Measurements from ENCODE around the gene DDX21. TPM values are rescaled to one million over a fixed set of nuclear protein-coding genes. Genes with fewer than 3 reads are reported as not detected.
"Not testable (repeated sequence)": the region's sequence is repeated elsewhere in the genome, so short reads cannot be mapped to it uniquely, and the experiment has no call there.

The DDX21 gene
- total RNA-seq, 2 experiments from 2014 or later: 63.8 to 65.1 TPM

DNA sequence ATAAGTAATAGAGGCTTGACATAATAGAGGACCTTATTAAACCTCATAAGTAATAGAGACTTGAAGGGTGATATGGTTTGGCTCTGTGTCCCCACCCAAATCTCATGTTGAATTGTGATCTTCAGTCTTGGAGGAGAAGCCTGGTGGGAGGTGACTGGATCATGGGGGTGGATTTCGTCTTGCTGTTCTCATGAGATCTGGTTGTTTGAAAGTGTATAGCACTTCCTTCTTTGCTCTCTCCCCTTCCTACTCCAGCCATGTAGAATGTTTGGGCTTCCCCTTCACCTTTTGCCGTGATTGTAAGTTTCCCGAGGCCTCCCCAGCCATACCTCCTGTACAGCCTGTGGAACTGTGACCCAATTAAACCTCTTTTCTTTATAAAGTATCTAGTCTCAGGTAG, 41.2 kb downstream of the DDX21 start:
- DNase-seq (no peak), ATAC-seq (ENCODE audit: low read depth) (no peak)
- H3K4me1 Mint-ChIP-seq: peaks cover 27% of the 10 kb centered on the region
- peak overlapping the region; percentile 79 for H3K27ac Mint-ChIP-seq
- H3K9me3 Mint-ChIP-seq: no peaks in the 10 kb centered on the region
- H3K4me3 Mint-ChIP-seq: peak overlapping the region; percentile 23
- POLR2A ChIA-PET: no interaction called here
- peaks cover 13% of the 10 kb centered on the region for H3K36me3 Mint-ChIP-seq
- H3K27me3 Mint-ChIP-seq: no peaks in the 10 kb centered on the region

DNA sequence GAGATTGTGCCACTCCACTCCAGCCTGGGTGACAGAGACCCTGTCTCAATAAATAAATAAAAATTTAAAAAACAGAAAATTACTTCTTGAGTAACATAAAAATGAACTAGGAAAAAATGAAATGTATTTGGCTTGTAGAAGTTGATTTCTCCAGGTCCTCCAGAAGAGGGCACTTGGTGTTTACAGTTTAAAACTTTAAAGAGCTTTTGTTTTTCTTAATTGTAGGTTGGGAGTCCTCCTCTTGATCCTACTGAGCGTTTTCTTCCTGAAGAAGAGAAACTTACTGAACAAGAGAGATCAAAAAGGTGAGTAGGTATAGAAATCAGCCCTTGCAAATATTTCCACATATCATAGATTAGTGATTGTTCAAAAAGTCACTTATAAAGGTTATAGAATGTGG, 48.9 kb downstream of the DDX21 start:
- H3K36me3 Mint-ChIP-seq: peaks cover 3% of the 10 kb centered on the region
- peak; percentile 50 for ATAC-seq (ENCODE audit: low read depth)
- H3K9me3 Mint-ChIP-seq: no peaks in the 10 kb centered on the region
- DNase-seq: no peak
- no peaks in the 10 kb centered on the region for H3K27me3 Mint-ChIP-seq
- no peak overlapping the region for H3K27ac Mint-ChIP-seq
- POLR2A ChIA-PET: interaction anchor here (1.0 to 1.6 kb wide), 5 partner anchors 34 to 120 kb away, joined by 3 to 8 read pairs (median 6); partner anchors contain the start of genes SRGN and VPS26A
- H3K4me1 Mint-ChIP-seq: peaks cover 3% of the 10 kb centered on the region
- no peak overlapping the region for H3K4me3 Mint-ChIP-seq

DNA sequence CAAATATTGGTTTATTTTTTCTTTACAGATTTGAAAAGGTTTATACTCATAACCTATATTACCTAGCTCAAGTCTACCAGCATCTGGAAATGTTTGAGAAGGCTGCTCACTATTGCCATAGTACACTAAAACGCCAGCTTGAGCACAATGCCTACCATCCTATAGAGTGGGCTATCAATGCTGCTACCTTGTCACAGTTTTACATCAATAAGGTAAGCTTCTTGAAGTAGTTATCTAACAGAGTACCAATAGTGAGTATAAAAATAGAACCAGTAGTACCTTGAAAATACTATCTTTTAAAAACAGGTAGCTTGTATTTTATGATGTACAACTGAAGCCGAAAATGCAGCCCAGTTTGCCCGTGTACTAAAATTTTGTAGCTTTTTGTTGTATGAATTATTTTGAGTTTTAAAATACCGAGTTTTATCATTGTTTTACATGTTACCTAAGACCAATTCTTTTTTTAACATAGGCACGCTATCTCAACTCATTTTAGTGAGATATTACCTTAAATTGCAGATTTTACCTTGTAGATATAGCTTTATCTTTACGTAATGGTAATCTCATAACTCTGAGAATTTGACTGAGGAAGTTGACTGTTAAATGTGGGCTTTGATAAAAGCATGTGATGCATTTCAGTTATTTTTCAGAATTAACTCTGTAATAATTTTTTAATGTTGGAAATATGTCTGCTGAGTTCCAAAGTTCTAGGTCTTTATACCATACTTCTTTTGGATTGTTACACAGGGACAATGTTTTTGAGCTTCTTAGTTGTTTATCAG, 49.9 kb downstream of the DDX21 start:
- H3K4me1 Mint-ChIP-seq: peaks cover 1% of the 10 kb centered on the region
- POLR2A ChIA-PET: interaction anchor here (0.6 to 1.5 kb wide), 3 partner anchors 33 to 82 kb away, joined by 3 to 6 read pairs (median 4); partner anchors contain the start of gene SRGN

DNA sequence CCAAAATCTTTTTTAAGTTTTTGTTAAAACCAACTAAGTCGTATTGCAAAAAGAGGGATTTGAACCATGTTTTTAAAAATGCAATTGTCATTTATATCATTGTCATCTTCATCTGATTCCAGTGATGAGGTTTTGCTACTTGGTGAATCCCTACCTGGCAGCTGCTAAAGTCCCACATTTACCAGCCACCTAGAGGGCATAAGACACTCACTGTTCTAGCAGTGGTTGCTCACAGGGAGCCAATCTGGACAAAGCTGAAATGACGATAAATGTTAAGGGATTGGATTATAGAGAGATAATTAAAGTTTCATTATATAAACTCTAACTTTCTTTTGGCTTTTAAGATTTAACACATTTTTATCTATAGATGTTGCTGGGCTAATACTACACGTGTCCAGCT, 51.3 kb downstream of the DDX21 start:
- Mint-ChIP-seq H3K9me3 (no peaks in the 10 kb centered on the region), H3K36me3 (peaks cover 8% of the 10 kb centered on the region)
- POLR2A ChIA-PET: interaction anchor here (0.6 kb wide), 1 partner anchor 80 kb away, joined by 8 read pairs; no protein-coding TSS in a partner anchor

More for the DNA sequence above, 49.9 kb downstream of the DDX21 start:
- Mint-ChIP-seq H3K27me3 (no peaks in the 10 kb centered on the region), H3K36me3 (peaks cover 1% of the 10 kb centered on the region), H3K27ac (no peak overlapping the region), H3K9me3 (no peaks in the 10 kb centered on the region), H3K4me3 (no peak overlapping the region)
- DNase-seq (no peak), ATAC-seq (ENCODE audit: low read depth) (no peak)

DNA sequence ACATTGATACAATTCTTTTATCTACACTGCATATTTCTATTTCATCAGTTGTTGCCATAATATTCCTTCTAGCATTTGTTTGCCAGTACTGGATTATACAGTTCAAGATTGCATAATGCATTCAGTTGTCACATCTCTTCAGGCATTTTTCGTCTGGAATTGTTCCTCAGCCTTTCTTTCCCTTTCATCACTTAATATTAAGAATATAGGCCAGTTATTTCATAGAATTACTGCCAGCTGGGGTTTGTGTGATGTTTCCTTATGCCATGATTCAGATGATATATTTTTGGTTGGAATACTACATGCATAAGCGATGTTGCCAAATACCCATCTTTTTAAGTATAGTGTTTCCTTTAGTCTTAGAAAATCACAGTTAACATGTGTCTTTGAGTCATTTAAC, 53.4 kb downstream of the DDX21 start:
- Mint-ChIP-seq H3K4me1 (peaks cover 6% of the 10 kb centered on the region), H3K27me3 (no peaks in the 10 kb centered on the region), H3K9me3 (no peaks in the 10 kb centered on the region), H3K27ac (no peak overlapping the region), H3K4me3 (no peak overlapping the region), H3K36me3 (peaks cover 22% of the 10 kb centered on the region)
- POLR2A ChIA-PET: no interaction called here
- DNase-seq (no peak), ATAC-seq (ENCODE audit: low read depth) (no peak)

More for the DNA sequence above, 51.3 kb downstream of the DDX21 start:
- Mint-ChIP-seq H3K4me1 (peaks cover 1% of the 10 kb centered on the region), H3K4me3 (no peak overlapping the region), H3K27ac (no peak overlapping the region), H3K27me3 (no peaks in the 10 kb centered on the region)
- DNase-seq: no peak
- ATAC-seq (ENCODE audit: low read depth): no peak

DNA sequence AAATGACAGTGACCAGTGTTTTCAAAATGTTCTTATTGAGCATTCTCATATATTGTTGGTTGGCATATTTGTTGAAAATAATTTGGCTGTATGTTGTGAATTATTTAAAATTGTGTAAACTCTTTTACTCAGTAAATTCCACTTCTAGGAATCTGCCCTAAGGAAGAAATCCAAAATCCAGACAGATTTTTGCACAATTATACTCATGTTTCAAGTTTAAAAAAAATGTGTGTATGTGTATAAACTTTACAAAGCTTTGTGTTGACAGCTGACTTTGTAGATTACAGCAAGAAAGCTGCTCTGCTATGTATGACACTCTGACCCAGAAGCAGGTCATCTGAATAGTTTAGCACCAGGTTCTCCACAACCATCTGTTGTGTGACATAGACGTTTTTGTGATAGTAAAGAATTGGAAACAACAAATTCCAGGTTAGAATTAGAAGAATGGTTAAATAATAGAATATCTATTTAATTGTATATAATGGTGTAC, 54.2 kb downstream of the DDX21 start:
- Mint-ChIP-seq H3K9me3 (no peaks in the 10 kb centered on the region), H3K27me3 (no peaks in the 10 kb centered on the region), H3K4me3 (no peak overlapping the region), H3K4me1 (peaks cover 5% of the 10 kb centered on the region), H3K36me3 (peaks cover 22% of the 10 kb centered on the region), H3K27ac (no peak overlapping the region)
- POLR2A ChIA-PET: no interaction called here
- ATAC-seq (ENCODE audit: low read depth): no peak
- DNase-seq: no peak

DNA sequence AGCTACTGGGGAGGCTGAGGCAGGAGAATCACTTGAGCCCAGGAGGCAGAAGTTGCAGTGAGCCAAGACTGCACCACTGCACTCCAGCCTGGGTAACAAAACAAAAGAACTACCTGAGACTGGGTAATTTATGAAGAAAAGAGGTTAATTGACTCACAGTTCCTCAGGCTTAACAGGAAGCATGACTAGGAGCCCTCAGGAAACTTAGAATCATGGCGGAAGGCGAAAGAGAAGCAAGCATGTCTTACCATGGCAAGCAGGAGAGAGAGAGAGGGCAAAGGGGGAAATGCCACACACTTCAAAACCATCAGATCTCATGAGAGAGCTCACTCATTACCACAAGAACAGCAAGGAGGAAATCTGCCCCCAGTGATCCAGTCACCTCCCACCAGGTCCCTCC, 56.8 kb downstream of the DDX21 start:
- H3K4me3 Mint-ChIP-seq; ATAC-seq (ENCODE audit: low read depth); H3K27ac Mint-ChIP-seq; H3K9me3 Mint-ChIP-seq; POLR2A ChIA-PET; H3K4me1 Mint-ChIP-seq; H3K27me3 Mint-ChIP-seq; DNase-seq: not testable (repeated sequence)
- H3K36me3 Mint-ChIP-seq: peaks cover 32% of the 10 kb centered on the region

DNA sequence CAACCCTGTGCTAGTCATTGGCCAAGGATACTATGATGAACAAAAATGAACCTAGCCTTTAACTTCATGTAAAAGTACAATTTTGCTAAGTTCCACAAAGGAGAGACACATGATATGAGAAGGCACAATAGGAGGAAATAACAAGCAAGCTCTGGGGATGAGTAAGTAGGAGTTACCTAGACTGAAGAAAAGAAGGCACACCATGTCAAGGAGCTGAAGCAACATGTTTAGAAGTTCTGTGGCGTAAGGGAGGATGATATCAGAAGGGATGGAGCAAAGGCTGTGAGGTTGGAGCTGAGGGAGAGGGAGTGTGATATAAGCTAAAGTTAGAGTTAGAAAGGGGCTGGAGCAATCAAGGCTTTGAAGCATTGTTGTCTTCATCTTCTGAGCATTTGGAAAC, 58.2 kb downstream of the DDX21 start:
- Mint-ChIP-seq H3K27ac (no peak overlapping the region), H3K36me3 (peaks cover 39% of the 10 kb centered on the region), H3K4me3 (no peak overlapping the region), H3K9me3 (no peaks in the 10 kb centered on the region), H3K4me1 (peaks cover 5% of the 10 kb centered on the region), H3K27me3 (no peaks in the 10 kb centered on the region)
- POLR2A ChIA-PET: interaction anchor here (0.5 to 1.1 kb wide), 2 partner anchors 40 to 76 kb away, joined by 3 read pairs; no protein-coding TSS in a partner anchor
- ATAC-seq (ENCODE audit: low read depth) (no peak), DNase-seq (no peak)

DNA sequence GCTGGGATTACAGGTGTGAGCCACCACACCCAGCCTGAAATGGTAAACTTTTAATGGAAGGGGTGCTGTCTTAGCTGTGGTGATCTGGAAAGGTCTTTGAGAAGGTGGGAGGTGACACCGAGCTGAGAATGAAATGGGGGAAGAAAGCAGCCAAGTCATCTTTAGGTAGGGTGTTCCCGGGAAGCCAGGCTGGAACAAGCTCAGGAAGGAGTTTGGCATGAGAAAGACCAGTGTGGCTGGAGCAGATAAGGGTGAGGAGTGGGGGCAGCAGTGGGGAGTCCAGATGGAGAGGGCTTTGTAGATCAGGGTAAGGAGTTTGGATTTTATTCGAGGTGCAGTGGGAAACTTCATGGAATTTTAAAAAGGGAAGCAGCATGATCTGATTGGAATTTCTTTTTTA, 62.6 kb downstream of the DDX21 start:
- H3K27me3 Mint-ChIP-seq: no peaks in the 10 kb centered on the region
- POLR2A ChIA-PET: no interaction called here
- no peak for DNase-seq
- H3K27ac Mint-ChIP-seq: no peak overlapping the region
- H3K9me3 Mint-ChIP-seq: no peaks in the 10 kb centered on the region
- peaks cover 22% of the 10 kb centered on the region for H3K36me3 Mint-ChIP-seq
- no peak overlapping the region for H3K4me3 Mint-ChIP-seq
- ATAC-seq (ENCODE audit: low read depth): no peak
- no peaks in the 10 kb centered on the region for H3K4me1 Mint-ChIP-seq

DNA sequence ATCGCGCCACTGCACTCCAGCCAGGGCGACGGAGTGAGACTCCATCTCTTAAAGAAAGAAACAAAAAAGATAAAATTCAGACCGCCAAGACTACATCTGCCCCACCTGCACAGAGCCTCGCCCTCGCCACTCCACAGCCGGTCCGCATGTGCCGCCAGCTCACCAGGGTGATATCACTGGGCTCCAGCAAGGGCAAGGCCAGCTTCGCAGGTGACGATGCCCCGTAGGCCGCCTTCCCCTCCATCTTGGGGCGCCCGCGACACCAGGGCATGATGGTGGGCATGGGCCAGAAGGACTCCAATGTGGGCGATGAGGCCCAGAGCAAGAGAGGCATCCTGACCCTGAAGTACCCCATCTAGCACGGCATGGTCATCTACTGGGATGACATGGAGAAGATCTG, 66.6 kb downstream of the DDX21 start:
- H3K9me3 Mint-ChIP-seq: no peaks in the 10 kb centered on the region
- POLR2A ChIA-PET: no interaction called here
- H3K36me3 Mint-ChIP-seq: peaks cover 9% of the 10 kb centered on the region
- no peak overlapping the region for H3K4me3 Mint-ChIP-seq
- peaks cover 5% of the 10 kb centered on the region for H3K4me1 Mint-ChIP-seq
- no peak for DNase-seq
- ATAC-seq (ENCODE audit: low read depth): no peak
- H3K27ac Mint-ChIP-seq: no peak overlapping the region
- no peaks in the 10 kb centered on the region for H3K27me3 Mint-ChIP-seq

DNA sequence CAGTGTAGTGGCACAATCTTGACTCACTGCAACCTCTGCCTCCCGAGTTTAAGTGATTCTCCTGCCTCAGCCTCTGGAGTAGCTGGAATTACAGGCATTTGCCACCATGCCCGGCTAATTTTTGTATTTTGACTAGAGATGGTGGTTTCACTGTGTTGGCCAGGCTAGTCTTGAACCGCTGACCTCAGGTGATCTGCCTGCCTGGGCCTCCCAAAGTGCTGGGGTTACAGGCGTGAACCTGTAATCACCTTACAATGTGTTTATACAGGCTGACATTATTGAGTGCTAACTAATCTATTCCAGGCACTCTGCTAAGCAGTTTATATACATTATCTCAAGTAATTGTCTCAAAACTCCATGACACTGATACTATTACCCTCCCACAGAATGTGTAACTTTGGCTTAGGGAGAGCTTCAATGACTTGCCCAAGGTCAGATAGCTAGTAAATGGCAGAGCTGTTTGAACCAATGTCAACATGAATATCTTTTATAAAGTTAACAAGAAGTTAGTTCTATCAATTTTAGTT, 69.5 kb downstream of the DDX21 start:
- POLR2A ChIA-PET: no interaction called here
- H3K27ac Mint-ChIP-seq: no peak overlapping the region

DNA sequence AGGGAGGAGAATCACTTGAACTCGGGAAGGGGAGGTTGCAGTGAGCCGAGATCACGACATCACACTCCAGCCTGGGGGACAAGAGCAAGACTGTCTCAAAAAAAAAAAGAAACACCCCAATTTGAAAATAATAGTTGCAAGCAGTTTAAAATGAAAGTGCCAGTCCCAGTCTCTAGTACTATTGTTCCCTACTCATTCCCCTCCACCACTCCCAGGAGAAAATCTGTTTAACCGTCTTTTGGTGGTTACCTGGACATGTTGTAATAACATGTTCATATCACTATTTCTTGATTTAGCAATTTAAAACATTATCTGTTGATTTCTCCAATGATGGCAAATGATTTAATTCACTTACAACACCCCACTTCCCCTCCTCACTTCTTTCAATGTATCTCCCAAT, 77.3 kb downstream of the DDX21 start:
- H3K9me3 Mint-ChIP-seq: no peaks in the 10 kb centered on the region
- H3K27me3 Mint-ChIP-seq: peaks cover 9% of the 10 kb centered on the region
- no peak overlapping the region for H3K27ac Mint-ChIP-seq
- H3K36me3 Mint-ChIP-seq: no peaks in the 10 kb centered on the region
- no peak for ATAC-seq (ENCODE audit: low read depth)
- POLR2A ChIA-PET: no interaction called here
- DNase-seq: no peak
- no peak overlapping the region for H3K4me3 Mint-ChIP-seq
- H3K4me1 Mint-ChIP-seq: no peaks in the 10 kb centered on the region

More for the DNA sequence above, 69.5 kb downstream of the DDX21 start:
- H3K36me3 Mint-ChIP-seq: no peaks in the 10 kb centered on the region
- no peaks in the 10 kb centered on the region for H3K9me3 Mint-ChIP-seq
- ATAC-seq (ENCODE audit: low read depth): no peak
- no peaks in the 10 kb centered on the region for H3K27me3 Mint-ChIP-seq
- H3K4me3 Mint-ChIP-seq: no peak overlapping the region
- DNase-seq: no peak
- H3K4me1 Mint-ChIP-seq: peaks cover 9% of the 10 kb centered on the region

All from activated naive CD8-positive, alpha-beta T cell treated with anti-CD3 and anti-CD28 coated beads, Interleukin-2, amount 10 ng/mL, durations not matched to agents 7 days and 5 days (primary cell).